ENCODE data around the gene GMFB. TPM values are rescaled to one million over a fixed set of nuclear protein-coding genes. Genes with fewer than 3 reads are reported as not detected.

Gene GMFB
- total RNA-seq, 1 experiment from 2014 or later = 79.2 TPM

DNA sequence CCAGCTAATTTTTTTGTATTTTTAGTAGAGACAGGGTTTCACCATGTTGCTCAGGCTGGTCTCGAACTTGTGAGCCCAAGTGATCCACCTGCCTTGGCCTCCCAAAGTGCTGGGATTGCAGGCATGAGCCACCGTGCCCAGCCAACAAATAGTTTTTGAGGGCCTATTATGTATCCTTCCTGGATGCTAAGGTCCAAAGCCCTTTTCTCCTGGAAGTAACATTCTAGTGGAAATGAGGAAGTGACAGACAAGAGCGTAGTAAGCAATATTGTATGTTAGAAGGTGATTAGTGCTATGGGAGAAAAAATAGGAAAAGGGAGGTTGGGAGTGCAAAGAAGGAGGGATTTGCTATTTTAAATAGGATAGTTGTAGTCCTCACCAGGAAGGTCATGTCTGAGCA is 12.0 kb upstream of the GMFB start:
- Histone ChIP-seq H3K56ac (ENCODE audit: insufficient read length, low read depth, low read length) (no peak overlapping the region), H3K79me1 (ENCODE audit: insufficient read depth, low read depth, low read length, poor library complexity, severe bottlenecking) (no peaks in the 10 kb centered on the region), H3K18ac (ENCODE audit: insufficient read length, low read depth, low read length) (no peak overlapping the region), H3K9me3 (ENCODE audit: control insufficient read depth, low read depth, low read length) (no peaks in the 10 kb centered on the region), H3K14ac (ENCODE audit: insufficient read depth, low read length) (no peak overlapping the region), H3K4me2 (ENCODE audit: insufficient read depth, insufficient read length, low read length) (no peak overlapping the region), H2BK20ac (ENCODE audit: low read depth, low read length, poor library complexity, severe bottlenecking) (no peak overlapping the region), H2BK120ac (ENCODE audit: low read depth, low read length, poor library complexity, severe bottlenecking) (no peak overlapping the region), H3K27ac (ENCODE audit: insufficient read length, low read depth, low read length) (no peak overlapping the region), H2AK5ac (ENCODE audit: insufficient read length, low read length) (no peak overlapping the region), H4K91ac (ENCODE audit: insufficient read length, low read depth, low read length) (no peak overlapping the region), H2BK5ac (ENCODE audit: insufficient read length, low read length) (no peak overlapping the region), H3K4me1 (ENCODE audit: insufficient read depth, low read length) (no peaks in the 10 kb centered on the region), H3K4ac (ENCODE audit: low read depth, low read length) (no peak overlapping the region), H3K27me3 (ENCODE audit: insufficient read depth, low read length) (no peaks in the 10 kb centered on the region), H3K9ac (ENCODE audit: extremely low read depth, insufficient read length, low read length) (no peak overlapping the region), H2BK12ac (ENCODE audit: insufficient read length, low read depth, low read length) (no peak overlapping the region), H4K20me1 (ENCODE audit: control insufficient read depth, insufficient read depth, insufficient read length) (no peaks in the 10 kb centered on the region), H3K23me2 (ENCODE audit: insufficient read length, low read depth, low read length, poor library complexity, severe bottlenecking) (no peaks in the 10 kb centered on the region), H4K5ac (ENCODE audit: insufficient read length, low read depth, low read length) (no peak overlapping the region), H4K8ac (replicated peaks; ENCODE audit: insufficient read length, low read depth, low read length) (no peak overlapping the region), H3K79me2 (ENCODE audit: insufficient read depth, low read length) (no peaks in the 10 kb centered on the region), H3K23ac (ENCODE audit: insufficient read length, low read depth, low read length) (no peak overlapping the region), H2BK15ac (ENCODE audit: low read depth, low read length) (no peak overlapping the region), H2AFZ (ENCODE audit: low read length) (no peak overlapping the region), H3T11ph (ENCODE audit: low read length) (no peak overlapping the region)
- no CpG with 5 or more reads among the region's 3 CpGs for WGBS (ENCODE audit: extremely low coverage, insufficient read length, low lambda C conversion rate)
- Mint-ChIP-seq H3K27ac (no peak overlapping the region), H3K9me3 (no peaks in the 10 kb centered on the region), H3K36me3 (ENCODE audit: insufficient read depth in 1 of 3, low read depth in 3 of 3) (no peaks in the 10 kb centered on the region), H3K27me3 (ENCODE audit: low read depth) (no peaks in the 10 kb centered on the region), H3K4me3 (no peak overlapping the region), H3K4me1 (no peaks in the 10 kb centered on the region)
- TF ChIP-seq, protein P1, sequence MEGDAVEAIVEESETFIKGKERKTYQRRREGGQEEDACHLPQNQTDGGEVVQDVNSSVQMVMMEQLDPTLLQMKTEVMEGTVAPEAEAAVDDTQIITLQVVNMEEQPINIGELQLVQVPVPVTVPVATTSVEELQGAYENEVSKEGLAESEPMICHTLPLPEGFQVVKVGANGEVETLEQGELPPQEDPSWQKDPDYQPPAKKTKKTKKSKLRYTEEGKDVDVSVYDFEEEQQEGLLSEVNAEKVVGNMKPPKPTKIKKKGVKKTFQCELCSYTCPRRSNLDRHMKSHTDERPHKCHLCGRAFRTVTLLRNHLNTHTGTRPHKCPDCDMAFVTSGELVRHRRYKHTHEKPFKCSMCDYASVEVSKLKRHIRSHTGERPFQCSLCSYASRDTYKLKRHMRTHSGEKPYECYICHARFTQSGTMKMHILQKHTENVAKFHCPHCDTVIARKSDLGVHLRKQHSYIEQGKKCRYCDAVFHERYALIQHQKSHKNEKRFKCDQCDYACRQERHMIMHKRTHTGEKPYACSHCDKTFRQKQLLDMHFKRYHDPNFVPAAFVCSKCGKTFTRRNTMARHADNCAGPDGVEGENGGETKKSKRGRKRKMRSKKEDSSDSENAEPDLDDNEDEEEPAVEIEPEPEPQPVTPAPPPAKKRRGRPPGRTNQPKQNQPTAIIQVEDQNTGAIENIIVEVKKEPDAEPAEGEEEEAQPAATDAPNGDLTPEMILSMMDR (conservative IDR thresholded peaks at IDR 0.05) = no peak
- no peak for DNase-seq
